ENCODE data around the gene CDYL.
A peak's percentile ranks its signal among the peaks of the same experiment; 100 is the strongest.

Gene CDYL

GRCh38 chr6:4776131-4776492, at the start of gene CDYL:
Gene CDYL, plus strand, starts transcription at chr6:4776404. Its CDS starts 380 bp downstream, at chr6:4776784.
- TF ChIP-seq, protein P1, sequence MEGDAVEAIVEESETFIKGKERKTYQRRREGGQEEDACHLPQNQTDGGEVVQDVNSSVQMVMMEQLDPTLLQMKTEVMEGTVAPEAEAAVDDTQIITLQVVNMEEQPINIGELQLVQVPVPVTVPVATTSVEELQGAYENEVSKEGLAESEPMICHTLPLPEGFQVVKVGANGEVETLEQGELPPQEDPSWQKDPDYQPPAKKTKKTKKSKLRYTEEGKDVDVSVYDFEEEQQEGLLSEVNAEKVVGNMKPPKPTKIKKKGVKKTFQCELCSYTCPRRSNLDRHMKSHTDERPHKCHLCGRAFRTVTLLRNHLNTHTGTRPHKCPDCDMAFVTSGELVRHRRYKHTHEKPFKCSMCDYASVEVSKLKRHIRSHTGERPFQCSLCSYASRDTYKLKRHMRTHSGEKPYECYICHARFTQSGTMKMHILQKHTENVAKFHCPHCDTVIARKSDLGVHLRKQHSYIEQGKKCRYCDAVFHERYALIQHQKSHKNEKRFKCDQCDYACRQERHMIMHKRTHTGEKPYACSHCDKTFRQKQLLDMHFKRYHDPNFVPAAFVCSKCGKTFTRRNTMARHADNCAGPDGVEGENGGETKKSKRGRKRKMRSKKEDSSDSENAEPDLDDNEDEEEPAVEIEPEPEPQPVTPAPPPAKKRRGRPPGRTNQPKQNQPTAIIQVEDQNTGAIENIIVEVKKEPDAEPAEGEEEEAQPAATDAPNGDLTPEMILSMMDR (IDR thresholded peaks at IDR 0.05; ENCODE audit: borderline replicate concordance, insufficient read depth, low read depth, low read length): no peak
- H3K4me3 ChIP-seq (ENCODE audit: low read depth, low read length): peak within 1 kb of the TSS; percentile 57

DNA sequence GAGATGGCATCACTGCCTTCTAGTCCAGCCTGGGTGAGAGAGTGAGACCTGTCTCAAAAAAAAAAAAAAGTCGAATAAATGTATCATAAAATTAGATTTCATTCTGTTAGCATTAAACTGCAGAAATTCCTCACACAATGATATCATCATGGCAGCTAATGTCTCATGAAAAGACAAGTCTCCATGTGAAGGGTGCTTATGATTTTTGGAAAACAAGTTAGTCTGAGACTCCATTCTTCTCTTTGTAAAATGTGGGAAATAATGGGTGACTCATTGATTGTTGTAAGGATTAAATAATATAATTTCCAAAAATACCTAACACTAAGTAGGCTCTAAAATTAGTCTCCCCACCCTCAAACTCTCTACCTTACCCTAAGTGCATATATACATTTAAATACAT, 49.6 kb upstream of the CDYL start:
- TF ChIP-seq, protein P1 (IDR thresholded peaks at IDR 0.05; ENCODE audit: borderline replicate concordance, insufficient read depth, low read depth, low read length): no peak

DNA sequence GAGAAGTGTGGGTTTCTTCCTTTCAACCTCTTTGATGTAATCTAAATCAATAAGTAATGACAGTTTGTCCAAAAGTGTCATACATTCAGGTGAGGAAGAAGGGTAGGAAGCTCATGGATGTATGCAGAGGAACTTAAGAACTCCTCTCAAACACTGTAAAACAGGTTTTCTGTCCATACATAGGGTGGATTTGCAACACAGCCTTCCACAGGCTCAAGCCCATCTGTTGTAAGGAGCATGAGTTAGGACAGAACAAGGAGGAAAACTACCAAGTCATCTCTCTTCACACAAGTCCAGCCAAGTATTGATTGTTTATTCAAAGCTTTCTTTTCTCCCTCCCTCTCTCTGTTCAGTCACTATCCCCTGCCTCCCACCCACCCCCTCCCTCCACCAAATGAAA, 49.0 kb upstream of the CDYL start:
- TF ChIP-seq, protein P1 (IDR thresholded peaks at IDR 0.05; ENCODE audit: borderline replicate concordance, insufficient read depth, low read depth, low read length): no peak

More for the DNA sequence above, 49.6 kb upstream of the CDYL start:
- no peak overlapping the region for H3K4me3 ChIP-seq (ENCODE audit: low read depth, low read length)

GRCh38 chr6:4727671-4728435, 48.4 kb upstream of the CDYL start:
- TF ChIP-seq, protein P1 (IDR thresholded peaks at IDR 0.05; ENCODE audit: borderline replicate concordance, insufficient read depth, low read depth, low read length): no peak; the same call in 1 of the 2 replicates
- H3K4me3 ChIP-seq (ENCODE audit: low read depth, low read length): no peak overlapping the region

More for the DNA sequence above, 49.0 kb upstream of the CDYL start:
- no peak overlapping the region for H3K4me3 ChIP-seq (ENCODE audit: low read depth, low read length)

- H3K4me3 ChIP-seq (ENCODE audit: low read depth, low read length): no peak overlapping the region
- TF ChIP-seq, protein P1 (IDR thresholded peaks at IDR 0.05; ENCODE audit: borderline replicate concordance, insufficient read depth, low read depth, low read length): no peak
Observed at GRCh38 chr6:4728436-4728769, 47.8 kb upstream of the CDYL start.

DNA sequence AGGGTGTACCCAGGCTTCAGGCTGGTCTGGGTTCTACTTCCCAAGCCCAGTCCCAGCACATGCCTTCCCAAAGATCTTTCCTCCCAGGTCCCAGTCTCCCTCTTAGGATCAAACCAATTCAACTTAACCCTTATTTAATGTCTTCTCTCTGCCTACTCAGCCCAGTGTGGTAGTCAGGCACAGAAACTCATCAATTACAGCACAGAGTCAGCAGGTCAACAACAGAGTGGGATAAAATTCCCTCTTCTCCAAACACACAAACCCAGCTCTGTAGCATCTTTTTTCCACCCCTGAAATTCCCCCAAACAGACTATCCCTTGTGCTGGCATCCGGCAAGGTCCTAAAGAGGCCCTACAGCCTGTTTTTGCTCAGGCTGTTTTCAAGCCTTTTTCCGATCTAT, 47.3 kb upstream of the CDYL start:
- TF ChIP-seq, protein P1 (IDR thresholded peaks at IDR 0.05; ENCODE audit: borderline replicate concordance, insufficient read depth, low read depth, low read length): no peak
- H3K4me3 ChIP-seq (ENCODE audit: low read depth, low read length): no peak overlapping the region

GRCh38 chr6:4731996-4732395, 44.2 kb upstream of the CDYL start:
- TF ChIP-seq, protein P1 (IDR thresholded peaks at IDR 0.05; ENCODE audit: borderline replicate concordance, insufficient read depth, low read depth, low read length): no peak
- H3K4me3 ChIP-seq (ENCODE audit: low read depth, low read length): no peak overlapping the region
